Psoas muscle (tissue), 8 donors: Measurements from ENCODE around the gene MROH8. TPM values are rescaled to one million over a fixed set of nuclear protein-coding genes. Genes with fewer than 3 reads are reported as not detected.

Source experiments
- ATAC-seq, 4 donors: fragments of 200-7000 bp; cut with Tn5 transposase; one replicate each; pipeline ENCODE4 v1.9.1; 2020; ENCODE audit warnings: moderate library complexity in 3 of 4, mild to moderate bottlenecking in 2 of 4
- DNase-seq, 2 donors: peaks; one replicate each; pipeline ENCODE4 v3.0.0-alpha.2; 2020
- H3K27ac ChIP-seq: fragments of 200-600 bp; one replicate; pipeline ENCODE4 v1.8.0; 2022
- H3K27me3 ChIP-seq, 3 donors: fragments of 200-600 bp in 1 of 3; one replicate each; pipeline versions ENCODE4 v1.6.1 to v1.8.0; 2013 to 2022; ENCODE audit warnings: low read length in 2 of 3, mild to moderate bottlenecking in 2 of 3, moderate library complexity in 1 of 3; ENCODE audit not compliant: insufficient read depth in 3 of 3
- H3K36me3 ChIP-seq, 2 donors: fragments of 200-600 bp in 1 of 2; one replicate each; pipeline versions ENCODE4 v1.6.1 to v1.8.0; 2013 to 2022; ENCODE audit warnings: low read depth in 1 of 2, mild to moderate bottlenecking in 1 of 2, moderate library complexity in 1 of 2; ENCODE audit not compliant: insufficient read depth in 1 of 2
- H3K4me1 ChIP-seq: fragments of 200-600 bp; one replicate; pipeline ENCODE4 v1.8.0; 2022
- H3K4me3 ChIP-seq: fragments of 200-600 bp; one replicate; pipeline ENCODE4 v1.8.0; 2022; ENCODE audit warnings: mild to moderate bottlenecking
- H3K9me3 ChIP-seq: fragments of 200-600 bp; one replicate; pipeline ENCODE4 v1.8.0; 2022
- CTCF ChIP-seq: fragments of 200-600 bp; IDR thresholded peaks from one replicate; pipeline ENCODE4 v1.8.0; 2022; ENCODE audit warnings: antibody characterized with exemption
- WGBS, 3 donors: extraction: QIAGEN DNeasy Blood & Tissue Kit; methylation state at CpG; one replicate each; pipeline versions ENCODE4 v1.1.6 to v1.1.7; 2013; 5-methylcytosine and 5-hydroxymethylcytosine counted together
- intact Hi-C, 2 donors: fragments of 100-400 bp; cut with DNase I; formaldehyde crosslinking; loops; one replicate each; pipeline versions ENCODE4 v1.11.0 to v1.14.2; 2022
- polyA plus RNA-seq, 3 donors: library from polyadenylated mRNA; stranded (reverse); fragments of 200-250 nt; gene quantifications; one replicate each; pipeline ENCODE4 v1.2.3, GENCODE V29; 2013
- total RNA-seq, 4 donors: library from RNA; stranded (reverse); fragmentation: NEBNext Ultra II Directional in 2 of 4; extraction: Animal tissue kit (Norgen Biotek cat#: 25700) in 2 of 4; gene quantifications; one replicate each; pipeline versions ENCODE4 v1.2.1 to v1.2.4, GENCODE V29; 2021 to 2023
- donor health status: healthy with polysubstance abuse.
- donor health status: DM: no; HTN: no; CAD: no; lungs with moderate emphysema.
- donor health status: Bipolar disorder and iron deficiency.
- donor health status: healthy.
- donor health status: DM: yes; HTN: yes; CAD: no.
- donor health status: DM: no; HTN: no; CAD: no.
- donor health status: DM: no; HTN: no; CAD: no.
- donor health status: DM: yes; HTN: yes; CAD: no.

Gene MROH8
- total and polyA plus RNA-seq, 7 donors, result 0.99 to 5.5 (median 4.1) TPM

DNA sequence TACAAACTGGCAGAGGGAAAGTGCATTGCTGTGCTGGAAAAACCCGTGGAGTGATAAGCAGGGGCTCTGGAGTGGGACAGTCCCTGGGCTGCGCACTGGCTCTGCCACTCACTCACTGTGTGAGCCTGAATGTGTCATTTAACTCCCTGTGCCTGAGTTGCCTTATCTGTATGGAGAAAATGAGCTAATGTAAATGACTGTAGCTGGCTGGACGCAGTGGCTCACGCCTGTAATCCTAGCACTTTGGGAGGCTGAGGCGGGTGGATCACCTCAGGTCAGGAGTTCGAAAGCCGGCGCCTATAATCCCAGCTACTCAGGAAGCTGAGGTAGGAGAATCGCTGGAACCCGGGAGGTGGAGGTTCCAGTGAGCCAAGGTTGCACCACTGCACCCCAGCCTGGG is 18.7 kb downstream of the MROH8 start:
- no peak for TF ChIP-seq CTCF
- H3K4me3 ChIP-seq, result no peak overlapping the region
- no peaks in the 10 kb centered on the region for H3K9me3 ChIP-seq
- H3K4me1 ChIP-seq, result no peaks in the 10 kb centered on the region
- peaks cover 0 to 21% of the 10 kb centered on the region in 2 donors for H3K36me3 ChIP-seq
- H3K27ac ChIP-seq, result no peak overlapping the region
- 83 to 87% (median 87%) methylated on average over 10 of the region's 10 CpGs for WGBS, 3 donors
- intact Hi-C loops, result no loop called here
- no peaks in the 10 kb centered on the region for H3K27me3 ChIP-seq
- no peak for DNase-seq
- no peak for ATAC-seq

DNA sequence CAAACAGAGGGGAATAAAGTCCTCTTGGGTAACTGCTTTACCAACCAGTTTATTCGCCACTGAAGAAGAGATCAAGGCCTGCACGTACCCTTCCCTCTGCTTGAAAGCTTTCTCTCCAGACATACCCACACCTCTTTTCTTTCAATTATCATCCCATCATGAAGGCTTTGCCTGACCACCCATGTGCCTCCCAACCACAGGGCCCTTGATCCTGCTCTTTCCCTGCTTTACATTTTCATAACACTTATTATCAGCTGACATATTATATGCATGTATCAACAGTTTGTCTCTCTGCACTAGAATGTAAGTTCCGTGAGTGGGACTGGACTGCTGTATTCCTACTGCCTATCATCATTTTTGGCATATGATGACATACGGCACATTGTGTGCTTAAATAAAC is 21.1 kb downstream of the MROH8 start:
- Histone ChIP-seq H3K4me3 (no peak overlapping the region), H3K36me3 (peaks cover 0 to 28% of the 10 kb centered on the region in 2 donors), H3K9me3 (no peaks in the 10 kb centered on the region), H3K27ac (no peak overlapping the region), H3K27me3 (no peaks in the 10 kb centered on the region), H3K4me1 (no peaks in the 10 kb centered on the region)
- ATAC-seq, result no peak
- intact Hi-C loops, result no loop called here
- WGBS, 3 donors, result 97 to 99% (median 97%) methylated on average over 4 of the region's 4 CpGs
- TF ChIP-seq CTCF, result no peak
- no peak for DNase-seq

GRCh38 chr20:37155987-37156386 is 23.4 kb downstream of the MROH8 start:
- 91 to 93% (median 93%) methylated on average over 9 of the region's 9 CpGs for WGBS, 3 donors
- no peaks in the 10 kb centered on the region for H3K9me3 ChIP-seq
- intact Hi-C loops, result no loop called here
- H3K27ac ChIP-seq, result no peak overlapping the region
- H3K36me3 ChIP-seq, result peaks cover 0 to 32% of the 10 kb centered on the region in 2 donors
- no peak overlapping the region for H3K4me3 ChIP-seq
- TF ChIP-seq CTCF, result no peak
- no peak for ATAC-seq
- no peak for DNase-seq
- no peaks in the 10 kb centered on the region for H3K27me3 ChIP-seq
- no peaks in the 10 kb centered on the region for H3K4me1 ChIP-seq

- WGBS, 3 donors, result 90 to 97% (median 91%) methylated on average over 6 of the region's 6 CpGs
- DNase-seq, result no peak
- TF ChIP-seq CTCF, result no peak
- Histone ChIP-seq H3K9me3 (no peaks in the 10 kb centered on the region), H3K4me3 (no peak overlapping the region), H3K4me1 (no peaks in the 10 kb centered on the region), H3K36me3 (peaks cover 0 to 32% of the 10 kb centered on the region in 2 donors), H3K27me3 (no peaks in the 10 kb centered on the region), H3K27ac (no peak overlapping the region)
- ATAC-seq, result no peak
- intact Hi-C loops, result no loop called here
Observed at GRCh38 chr20:37154684-37155298, 24.6 kb downstream of the MROH8 start.

DNA sequence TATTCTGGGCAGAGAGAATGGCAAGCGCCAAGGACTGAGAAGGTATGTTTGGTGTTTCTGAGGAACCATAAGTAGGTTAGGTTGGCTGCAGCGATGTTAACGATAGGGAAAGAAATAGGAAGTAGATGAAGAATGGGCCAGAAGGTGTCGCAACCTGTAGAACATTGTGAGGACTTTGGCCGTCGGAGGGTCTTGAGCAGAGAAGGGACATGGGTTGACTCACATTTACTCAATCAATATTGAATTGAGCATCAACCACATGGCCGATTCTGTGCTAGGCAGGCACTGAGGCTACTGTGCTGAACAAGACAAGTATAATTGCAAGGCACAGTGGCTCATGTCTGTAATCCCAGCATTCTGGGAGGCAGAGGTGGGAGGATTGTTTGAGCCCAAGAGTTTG is 27.1 kb downstream of the MROH8 start:
- no peak for DNase-seq
- intact Hi-C loops, result no loop called here

More for the DNA sequence above, 27.1 kb downstream of the MROH8 start:
- H3K36me3 ChIP-seq, result peaks cover 0 to 31% of the 10 kb centered on the region in 2 donors
- H3K27me3 ChIP-seq, result no peaks in the 10 kb centered on the region
- no peak overlapping the region for H3K27ac ChIP-seq
- ATAC-seq, result no peak
- no peaks in the 10 kb centered on the region for H3K4me1 ChIP-seq
- no peak for TF ChIP-seq CTCF
- no peaks in the 10 kb centered on the region for H3K9me3 ChIP-seq
- no peak overlapping the region for H3K4me3 ChIP-seq
- 93 to 96% (median 96%) methylated on average over 7 of the region's 7 CpGs for WGBS, 3 donors
